ENCODE measurements around the gene TRIM63.

DNA sequence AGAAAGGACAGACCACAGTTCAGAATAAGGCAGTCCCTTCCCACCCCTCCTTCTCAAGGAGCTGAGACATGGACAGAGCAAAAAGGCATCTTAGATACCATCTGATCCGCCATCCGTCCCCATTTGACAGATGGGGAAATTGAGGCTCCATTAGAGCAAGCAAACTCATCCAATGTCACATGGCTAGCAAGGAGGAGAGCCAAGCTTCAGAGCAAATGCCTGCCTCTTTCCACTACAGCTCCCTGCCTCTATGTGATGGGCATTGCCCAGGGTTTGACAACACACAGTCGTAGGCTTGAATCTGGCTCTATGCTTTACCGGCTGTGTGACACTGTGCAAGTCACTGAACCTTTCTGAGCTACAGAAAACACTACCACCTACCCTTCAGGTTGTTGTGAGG lies 25.5 kb downstream of the TRIM63 start:
- TF ChIP-seq, protein P1, sequence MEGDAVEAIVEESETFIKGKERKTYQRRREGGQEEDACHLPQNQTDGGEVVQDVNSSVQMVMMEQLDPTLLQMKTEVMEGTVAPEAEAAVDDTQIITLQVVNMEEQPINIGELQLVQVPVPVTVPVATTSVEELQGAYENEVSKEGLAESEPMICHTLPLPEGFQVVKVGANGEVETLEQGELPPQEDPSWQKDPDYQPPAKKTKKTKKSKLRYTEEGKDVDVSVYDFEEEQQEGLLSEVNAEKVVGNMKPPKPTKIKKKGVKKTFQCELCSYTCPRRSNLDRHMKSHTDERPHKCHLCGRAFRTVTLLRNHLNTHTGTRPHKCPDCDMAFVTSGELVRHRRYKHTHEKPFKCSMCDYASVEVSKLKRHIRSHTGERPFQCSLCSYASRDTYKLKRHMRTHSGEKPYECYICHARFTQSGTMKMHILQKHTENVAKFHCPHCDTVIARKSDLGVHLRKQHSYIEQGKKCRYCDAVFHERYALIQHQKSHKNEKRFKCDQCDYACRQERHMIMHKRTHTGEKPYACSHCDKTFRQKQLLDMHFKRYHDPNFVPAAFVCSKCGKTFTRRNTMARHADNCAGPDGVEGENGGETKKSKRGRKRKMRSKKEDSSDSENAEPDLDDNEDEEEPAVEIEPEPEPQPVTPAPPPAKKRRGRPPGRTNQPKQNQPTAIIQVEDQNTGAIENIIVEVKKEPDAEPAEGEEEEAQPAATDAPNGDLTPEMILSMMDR (IDR thresholded peaks at IDR 0.05; ENCODE audit: low read depth, low read length), result no peak
- no peak for TF ChIP-seq POLR2A (IDR thresholded peaks at IDR 0.05; ENCODE audit: extremely low read depth, insufficient read length)
